ENCODE results near the gene CTIF. TPM values are rescaled to one million over a fixed set of nuclear protein-coding genes. Genes with fewer than 3 reads are reported as not detected.

Gene CTIF
- total RNA-seq, 1 experiment from 2014 or later = 5.8 TPM

DNA sequence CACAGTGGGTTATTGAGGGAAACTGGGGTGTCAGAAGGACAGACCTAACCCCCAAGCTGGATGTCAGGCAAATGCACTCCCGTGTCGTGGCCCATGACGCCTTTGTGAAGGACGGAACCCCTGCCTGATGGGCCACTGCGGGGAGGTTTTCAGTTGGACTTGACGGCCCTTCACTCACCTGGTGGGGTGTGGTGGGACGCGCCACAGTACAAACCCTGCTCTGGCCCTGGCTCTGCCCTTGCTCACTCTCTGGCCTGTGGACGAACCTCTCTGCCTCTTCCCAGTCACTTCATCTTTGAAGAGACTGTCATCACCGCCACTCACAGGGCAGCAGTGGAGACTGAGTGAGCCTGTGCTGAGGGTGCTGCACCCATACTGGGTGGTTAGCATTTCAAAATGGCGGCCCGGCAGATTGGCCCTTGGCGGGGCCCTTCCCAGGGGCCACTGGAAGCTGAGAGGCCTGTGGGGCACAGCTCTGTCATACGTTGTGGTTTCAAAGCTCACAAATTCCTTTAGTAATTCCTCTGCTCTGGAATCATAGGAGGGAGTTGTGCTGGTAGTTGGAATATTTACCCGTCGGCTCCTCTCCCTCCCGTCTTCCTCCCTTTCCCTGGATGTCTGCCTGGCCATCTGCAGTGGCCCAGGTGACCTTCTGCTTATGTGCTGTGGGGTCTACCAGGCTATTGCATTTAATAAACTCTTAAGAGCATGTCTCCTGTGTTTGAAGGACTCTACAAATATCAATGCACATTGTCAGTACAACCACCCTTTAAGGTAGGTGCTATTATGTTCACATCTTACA lies 200.6 kb downstream of the CTIF start:
- DNase-seq = no peak
- H3K9me3 ChIP-seq (ENCODE audit: low read length) = no peaks in the 10 kb centered on the region
- no peak overlapping the region for H3K4me3 ChIP-seq (ENCODE audit: low read length)
- ChIA-PET CTCF (no interaction called here), POLR2A (ENCODE audit: unreplicated experiment) (no interaction called here)
- H3K36me3 ChIP-seq (ENCODE audit: low read depth, low read length) = no peaks in the 10 kb centered on the region
- H3K27ac ChIP-seq (ENCODE audit: low read length) = no peak overlapping the region
- H3F3A ChIP-seq (ENCODE audit: low read length, unreplicated experiment) = no peaks in the 10 kb centered on the region
- TF ChIP-seq, protein P1, sequence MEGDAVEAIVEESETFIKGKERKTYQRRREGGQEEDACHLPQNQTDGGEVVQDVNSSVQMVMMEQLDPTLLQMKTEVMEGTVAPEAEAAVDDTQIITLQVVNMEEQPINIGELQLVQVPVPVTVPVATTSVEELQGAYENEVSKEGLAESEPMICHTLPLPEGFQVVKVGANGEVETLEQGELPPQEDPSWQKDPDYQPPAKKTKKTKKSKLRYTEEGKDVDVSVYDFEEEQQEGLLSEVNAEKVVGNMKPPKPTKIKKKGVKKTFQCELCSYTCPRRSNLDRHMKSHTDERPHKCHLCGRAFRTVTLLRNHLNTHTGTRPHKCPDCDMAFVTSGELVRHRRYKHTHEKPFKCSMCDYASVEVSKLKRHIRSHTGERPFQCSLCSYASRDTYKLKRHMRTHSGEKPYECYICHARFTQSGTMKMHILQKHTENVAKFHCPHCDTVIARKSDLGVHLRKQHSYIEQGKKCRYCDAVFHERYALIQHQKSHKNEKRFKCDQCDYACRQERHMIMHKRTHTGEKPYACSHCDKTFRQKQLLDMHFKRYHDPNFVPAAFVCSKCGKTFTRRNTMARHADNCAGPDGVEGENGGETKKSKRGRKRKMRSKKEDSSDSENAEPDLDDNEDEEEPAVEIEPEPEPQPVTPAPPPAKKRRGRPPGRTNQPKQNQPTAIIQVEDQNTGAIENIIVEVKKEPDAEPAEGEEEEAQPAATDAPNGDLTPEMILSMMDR (conservative IDR thresholded peaks at IDR 0.05; ENCODE audit: low read depth, low read length) = no peak
- TF ChIP-seq EZH2phosphoT487 (IDR thresholded peaks at IDR 0.05; ENCODE audit: borderline replicate concordance, low read length) (no peak), EZH2 (IDR thresholded peaks at IDR 0.05; ENCODE audit: low read length, unreplicated experiment) (no peak)
- H2AFZ ChIP-seq (ENCODE audit: low read length) = no peak overlapping the region
- H3K9me2 ChIP-seq (replicated peaks; ENCODE audit: low read length) = no peaks in the 10 kb centered on the region
- no peak overlapping the region for H3K9ac ChIP-seq (ENCODE audit: low read length)
- no peak overlapping the region for H3K4me2 ChIP-seq (ENCODE audit: low read length)
- no peak for ATAC-seq
- H4K20me1 ChIP-seq (ENCODE audit: low read length) = no peaks in the 10 kb centered on the region
- no peaks in the 10 kb centered on the region for H3K79me2 ChIP-seq (ENCODE audit: low read length)
- peaks cover 5% of the 10 kb centered on the region for H3K4me1 ChIP-seq (ENCODE audit: insufficient read depth, low read length)
- no TSS peak for BruUV-seq (replicated peaks)
- intact Hi-C loops (cut with micrococcal nuclease) = no loop called here
- H3K27me3 ChIP-seq (ENCODE audit: low read length) = no peaks in the 10 kb centered on the region

DNA sequence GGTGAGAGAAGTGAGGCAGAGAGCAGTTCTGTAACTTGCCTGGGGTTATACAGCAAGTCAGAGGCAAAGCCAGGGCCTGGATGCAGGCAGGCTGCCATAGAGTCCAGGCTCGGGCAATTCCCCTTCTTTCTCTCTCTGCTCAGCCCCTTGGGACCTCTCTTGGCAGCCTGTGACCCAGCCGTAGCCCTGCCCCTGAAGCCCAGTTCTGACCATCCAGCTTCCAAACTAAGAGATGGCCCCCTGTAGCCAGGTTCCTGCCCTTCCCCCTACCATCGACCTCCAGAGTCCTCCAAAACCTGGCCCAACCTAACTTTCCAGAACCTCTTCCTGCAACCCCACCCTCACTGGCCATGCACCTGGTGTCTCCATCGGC lies 201.2 kb downstream of the CTIF start:
- DNase-seq = no peak
- intact Hi-C loops (cut with micrococcal nuclease) = no loop called here
- Histone ChIP-seq H3K27ac (ENCODE audit: low read length) (no peak overlapping the region), H3K27me3 (ENCODE audit: low read length) (no peaks in the 10 kb centered on the region), H3K9ac (ENCODE audit: low read length) (no peak overlapping the region), H3K79me2 (ENCODE audit: low read length) (no peaks in the 10 kb centered on the region), H4K20me1 (ENCODE audit: low read length) (no peaks in the 10 kb centered on the region), H3F3A (ENCODE audit: low read length, unreplicated experiment) (no peaks in the 10 kb centered on the region), H3K9me2 (replicated peaks; ENCODE audit: low read length) (no peaks in the 10 kb centered on the region), H3K4me2 (ENCODE audit: low read length) (no peak overlapping the region), H2AFZ (ENCODE audit: low read length) (no peak overlapping the region), H3K9me3 (ENCODE audit: low read length) (no peaks in the 10 kb centered on the region), H3K36me3 (ENCODE audit: low read depth, low read length) (no peaks in the 10 kb centered on the region), H3K4me3 (ENCODE audit: low read length) (no peak overlapping the region), H3K4me1 (ENCODE audit: insufficient read depth, low read length) (peaks cover 5% of the 10 kb centered on the region)
- TF ChIP-seq, protein P1 (conservative IDR thresholded peaks at IDR 0.05; ENCODE audit: low read depth, low read length) = no peak
- TF ChIP-seq EZH2 (IDR thresholded peaks at IDR 0.05; ENCODE audit: low read length, unreplicated experiment) (no peak), EZH2phosphoT487 (IDR thresholded peaks at IDR 0.05; ENCODE audit: borderline replicate concordance, low read length) (no peak)
- BruUV-seq (replicated peaks) = no TSS peak
- CTCF ChIA-PET = no interaction called here
- POLR2A ChIA-PET (ENCODE audit: unreplicated experiment) = no interaction called here
- no peak for ATAC-seq

DNA sequence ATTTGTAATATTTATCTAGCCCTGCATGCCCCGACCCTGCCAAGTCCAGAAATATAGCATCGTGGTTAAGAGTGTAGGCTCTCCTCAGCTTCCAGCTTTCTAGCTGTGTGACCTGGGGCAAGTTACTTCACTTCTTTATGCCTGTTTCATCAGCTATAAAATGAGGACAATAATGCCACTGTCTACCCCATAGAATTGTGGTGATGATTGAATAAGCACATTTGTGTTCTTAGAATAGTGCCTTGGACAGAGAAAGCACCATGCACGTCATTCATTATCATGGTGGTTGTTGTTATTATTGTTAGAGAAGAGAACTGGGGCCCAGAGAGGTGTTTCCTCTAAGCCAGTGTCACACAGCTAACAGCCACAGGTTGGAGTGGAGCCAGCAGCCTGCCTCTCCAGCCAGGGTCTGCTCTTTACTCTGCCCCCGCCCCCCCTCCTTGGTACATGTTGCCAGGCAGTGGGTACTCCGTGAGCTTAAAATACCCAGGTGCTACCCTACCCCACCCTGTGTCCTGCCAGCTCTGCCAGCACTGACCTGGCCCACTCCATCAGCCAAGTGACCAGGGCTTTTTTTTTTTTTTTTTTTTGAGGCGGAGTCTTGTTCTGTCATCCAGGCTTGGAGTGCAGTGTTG lies 202.1 kb downstream of the CTIF start:
- H3K36me3 ChIP-seq (ENCODE audit: low read depth, low read length) = no peaks in the 10 kb centered on the region
- DNase-seq (no peak), ATAC-seq (no peak)
- H2AFZ ChIP-seq (ENCODE audit: low read length) = no peak overlapping the region
- H3K9ac ChIP-seq (ENCODE audit: low read length) = no peak overlapping the region
- H3K9me3 ChIP-seq (ENCODE audit: low read length) = no peaks in the 10 kb centered on the region
- H3F3A ChIP-seq (ENCODE audit: low read length, unreplicated experiment) = no peaks in the 10 kb centered on the region
- H3K27me3 ChIP-seq (ENCODE audit: low read length) = no peaks in the 10 kb centered on the region
- intact Hi-C loops (cut with micrococcal nuclease) = no loop called here
- H3K4me2 ChIP-seq (ENCODE audit: low read length) = no peak overlapping the region
- H4K20me1 ChIP-seq (ENCODE audit: low read length) = no peaks in the 10 kb centered on the region
- ChIA-PET CTCF (no interaction called here), POLR2A (ENCODE audit: unreplicated experiment) (no interaction called here)
- BruUV-seq (replicated peaks) = no TSS peak
- H3K4me3 ChIP-seq (ENCODE audit: low read length) = no peak overlapping the region
- H3K9me2 ChIP-seq (replicated peaks; ENCODE audit: low read length) = no peaks in the 10 kb centered on the region
- peaks cover 5% of the 10 kb centered on the region for H3K4me1 ChIP-seq (ENCODE audit: insufficient read depth, low read length)
- no peaks in the 10 kb centered on the region for H3K79me2 ChIP-seq (ENCODE audit: low read length)
- TF ChIP-seq, protein P1 (conservative IDR thresholded peaks at IDR 0.05; ENCODE audit: low read depth, low read length) = no peak
- TF ChIP-seq EZH2 (IDR thresholded peaks at IDR 0.05; ENCODE audit: low read length, unreplicated experiment) (no peak), EZH2phosphoT487 (IDR thresholded peaks at IDR 0.05; ENCODE audit: borderline replicate concordance, low read length) (no peak)
- H3K27ac ChIP-seq (ENCODE audit: low read length) = no peak overlapping the region
